H1 (cell line): ENCODE data around the gene MACF1. TPM values are rescaled to one million over a fixed set of nuclear protein-coding genes. Genes with fewer than 3 reads are reported as not detected.
"Not testable (repeated sequence)": the region's sequence is repeated elsewhere in the genome, so short reads cannot be mapped to it uniquely, and the experiment has no call there.

Source experiments
- CTCF ChIA-PET: fragments of 300-600 bp; sonication (Branson Sonifier 250); formaldehyde crosslinking; loops from one replicate; lab custom pipeline; 2021; ENCODE audit not compliant: partially characterized antibody; lab: Charles Lee
- POLR2A ChIA-PET: fragments of 300-600 bp; sonication (Branson Sonifier 250); formaldehyde crosslinking; loops from one replicate; lab custom pipeline; 2021; ENCODE audit warnings: inconsistent platforms; ENCODE audit not compliant: partially characterized antibody; lab: Charles Lee
- DNase-seq, 2 experiments: peaks; one replicate each; pipeline versions ENCODE4 v3.0.0 to v3.0.0-alpha.2; 2010 to 2022; ENCODE audit warnings: low spot score in 2 of 2, low read depth in 1 of 2, mixed read lengths in 1 of 2
- FAIRE-seq: peaks from 2 replicates; lab custom pipeline; 2011; peaks lifted over from hg19 to GRCh38; lab: Jason Lieb, UNC
- H2AFZ ChIP-seq: 2 replicates; pipeline ENCODE4 v1.8.1; 2012; ENCODE audit warnings: low read length, inconsistent platforms
- H2AK5ac ChIP-seq: 2 replicates; pipeline ENCODE4 v1.6.1; 2013; ENCODE audit warnings: low read depth, low read length
- H2BK120ac ChIP-seq: replicated peaks from 2 replicates; pipeline ENCODE3; 2013; ENCODE audit warnings: low read depth, low read length, inconsistent platforms
- H2BK12ac ChIP-seq: 2 replicates; pipeline ENCODE4 v1.6.1; 2013; ENCODE audit warnings: low read depth, low read length
- H2BK15ac ChIP-seq: 2 replicates; pipeline ENCODE4 v1.6.1; 2013; ENCODE audit warnings: low read length
- H2BK20ac ChIP-seq: 2 replicates; pipeline ENCODE4 v1.6.1; 2013; ENCODE audit warnings: low read length
- H2BK5ac ChIP-seq: 2 replicates; pipeline ENCODE4 v1.6.1; 2013; ENCODE audit warnings: low read depth, low read length
- H3K14ac ChIP-seq: 2 replicates; pipeline ENCODE4 v1.6.1; 2013; ENCODE audit warnings: inconsistent platforms; ENCODE audit not compliant: insufficient read length
- H3K18ac ChIP-seq: 2 replicates; pipeline ENCODE4 v1.6.1; 2013; ENCODE audit warnings: low read length; ENCODE audit errors: extremely low read depth
- H3K23ac ChIP-seq: 2 replicates; pipeline ENCODE4 v1.6.1; 2013; ENCODE audit warnings: inconsistent platforms; ENCODE audit not compliant: insufficient read length
- H3K23me2 ChIP-seq: 2 replicates; pipeline ENCODE4 v1.6.1; 2013; ENCODE audit warnings: low read depth, low read length
- H3K27ac ChIP-seq: 2 replicates; pipeline ENCODE4 v1.6.1; 2011; ENCODE audit warnings: low read depth, low read length, inconsistent platforms
- H3K27me3 ChIP-seq, 4 experiments: replicated peaks in 1 of 4; 1 replicate in 1 of 4; 2 replicates in 3 of 4; pipeline versions ENCODE4 v1.6.1 to v1.8.1; 2011 to 2013; ENCODE audit warnings: low read length in 3 of 4, mild to moderate bottlenecking in 3 of 4, inconsistent platforms in 2 of 4, mixed read lengths in 2 of 4, moderate library complexity in 1 of 4; ENCODE audit not compliant: control insufficient read depth in 3 of 4, insufficient read depth in 3 of 4; ENCODE audit errors: extremely low read depth in 1 of 4
- H3K36me3 ChIP-seq, 4 experiments: 2 replicates each; pipeline versions ENCODE4 v1.6.1 to v1.8.1; 2011 to 2013; ENCODE audit warnings: mild to moderate bottlenecking in 4 of 4, low read length in 3 of 4, moderate library complexity in 2 of 4, control low read depth in 1 of 4, inconsistent platforms in 1 of 4; ENCODE audit not compliant: insufficient read depth in 4 of 4, control insufficient read depth in 2 of 4
- H3K4ac ChIP-seq: replicated peaks from 2 replicates; pipeline ENCODE3; 2013; ENCODE audit warnings: low read length, low read depth, mixed read lengths, inconsistent platforms; ENCODE audit not compliant: insufficient read length
- H3K4me1 ChIP-seq, 4 experiments: replicated peaks in 1 of 4; 1 replicate in 1 of 4; 2 replicates in 3 of 4; pipeline versions ENCODE4 v1.6.1 to v1.8.1; 2011 to 2013; ENCODE audit warnings: low read length in 3 of 4, inconsistent platforms in 2 of 4, mixed read lengths in 1 of 4; ENCODE audit not compliant: insufficient read depth in 4 of 4, control insufficient read depth in 3 of 4
- H3K4me2 ChIP-seq, 2 experiments: 2 replicates each; pipeline versions ENCODE4 v1.6.1 to v1.8.1; 2011 to 2013; ENCODE audit warnings: low read depth in 2 of 2, low read length in 2 of 2, control low read depth in 1 of 2, inconsistent platforms in 1 of 2, mild to moderate bottlenecking in 1 of 2; ENCODE audit not compliant: insufficient read depth in 1 of 2
- H3K4me3 ChIP-seq, 4 experiments: fragments of 200-600, 300-600 bp in 1 of 4; sonication (generic), shearing (Covaris generic), sonication (Bioruptor Twin) in 1 of 4; 2 replicates each; pipeline versions ENCODE4 v1.5.1 to v1.8.1; 2011 to 2016; ENCODE audit warnings: low read length in 4 of 4, low read depth in 3 of 4, control low read depth in 2 of 4, inconsistent platforms in 2 of 4, mild to moderate bottlenecking in 2 of 4, mixed read lengths in 1 of 4, moderate library complexity in 1 of 4; ENCODE audit not compliant: insufficient read depth in 2 of 4; ENCODE audit errors: extremely low read depth in 1 of 4
- H3K56ac ChIP-seq: replicated peaks from 2 replicates; pipeline ENCODE3; 2013; ENCODE audit warnings: low read depth, mild to moderate bottlenecking, mixed read lengths, low read length, inconsistent platforms; ENCODE audit not compliant: insufficient read length
- H3K79me1 ChIP-seq: 2 replicates; pipeline ENCODE4 v1.6.1; 2013; ENCODE audit warnings: low read depth, low read length, control low read depth
- H3K79me2 ChIP-seq, 2 experiments: 2 replicates each; pipeline versions ENCODE4 v1.6.1 to v1.8.1; 2012 to 2013; ENCODE audit warnings: low read length in 2 of 2, mild to moderate bottlenecking in 2 of 2, inconsistent platforms in 1 of 2; ENCODE audit not compliant: insufficient read depth in 2 of 2, control insufficient read depth in 1 of 2
- H3K9ac ChIP-seq, 4 experiments: replicated peaks in 1 of 4; 1 replicate in 1 of 4; 2 replicates in 3 of 4; pipeline versions ENCODE4 v1.6.1 to v1.8.1; 2011 to 2013; ENCODE audit warnings: low read depth in 3 of 4, low read length in 3 of 4, control low read depth in 2 of 4, mild to moderate bottlenecking in 2 of 4, moderate library complexity in 2 of 4, inconsistent platforms in 1 of 4; ENCODE audit errors: extremely low read depth in 1 of 4
- H3K9me3 ChIP-seq, 2 experiments: 2 replicates each; pipeline versions ENCODE4 v1.6.1 to v1.8.1; 2012 to 2013; ENCODE audit warnings: mild to moderate bottlenecking in 2 of 2, moderate library complexity in 2 of 2, control low read depth in 1 of 2, inconsistent platforms in 1 of 2, low read depth in 1 of 2, low read length in 1 of 2, mixed read lengths in 1 of 2; ENCODE audit not compliant: insufficient read depth in 2 of 2
- H4K20me1 ChIP-seq, 2 experiments: replicated peaks in 1 of 2; 2 replicates each; pipeline versions ENCODE3 to v1.8.1; 2011 to 2013; ENCODE audit warnings: inconsistent platforms in 2 of 2, low read length in 2 of 2, mild to moderate bottlenecking in 1 of 2; ENCODE audit not compliant: insufficient read depth in 2 of 2, control insufficient read depth in 1 of 2
- H4K5ac ChIP-seq: 2 replicates; pipeline ENCODE4 v1.6.1; 2013; ENCODE audit warnings: low read length, low read depth, mixed read lengths, inconsistent platforms; ENCODE audit not compliant: insufficient read length
- H4K8ac ChIP-seq: 2 replicates; pipeline ENCODE4 v1.8.0; 2013; ENCODE audit warnings: mild to moderate bottlenecking, moderate library complexity, low read length, inconsistent platforms; ENCODE audit not compliant: insufficient read depth; ENCODE audit errors: extremely low read depth
- H4K91ac ChIP-seq: replicated peaks from 2 replicates; pipeline ENCODE3; 2013; ENCODE audit warnings: low read length, mixed read lengths, inconsistent platforms; ENCODE audit not compliant: insufficient read length
- WGBS, 2 experiments: shearing (Covaris generic) in 1 of 2; methylation state at CpG; one replicate each; pipeline versions ENCODE4 v1.1.6 to v1.1.7; 2013 to 2015; ENCODE audit warnings: low lambda C conversion rate in 2 of 2, mixed read lengths in 2 of 2, inconsistent platforms in 1 of 2, low coverage in 1 of 2, missing lambda C conversion rate in 1 of 2; ENCODE audit not compliant: insufficient replicate concordance in 2 of 2, insufficient coverage in 1 of 2, insufficient read length in 1 of 2; ENCODE audit errors: extremely low coverage in 1 of 2, missing lambda C conversion rate in 1 of 2; 5-methylcytosine and 5-hydroxymethylcytosine counted together
- polyA plus RNA-seq, 7 experiments: library from polyadenylated mRNA; depleted of rRNA in 3 of 7; stranded (reverse) in 5 of 7; unstranded in 2 of 7; fragments of >200 nt in 5 of 7; fragments of 200-250 nt in 2 of 7; gene quantifications; 1 replicate in 5 of 7; 2 replicates in 1 of 7; 4 replicates in 1 of 7; pipeline versions ENCODE4 v1.2.1 to v1.2.3, GENCODE V29; 2011 to 2013; ENCODE audit warnings: missing spikeins in 2 of 7, mixed read lengths in 2 of 7
- total RNA-seq: library from RNA; stranded (reverse); fragmentation: NEBNext Ultra II Directional; extraction: Animal tissue kit (Norgen Biotek cat#: 25700); gene quantifications from 2 replicates; pipeline ENCODE4 v1.2.1, GENCODE V29; 2021

The MACF1 gene
- total and polyA plus RNA-seq, 2 of the 8 experiments (the other 6 are each of a cell fraction or from before 2014, with no cell fraction given) = 59.8 to 285 TPM

DNA sequence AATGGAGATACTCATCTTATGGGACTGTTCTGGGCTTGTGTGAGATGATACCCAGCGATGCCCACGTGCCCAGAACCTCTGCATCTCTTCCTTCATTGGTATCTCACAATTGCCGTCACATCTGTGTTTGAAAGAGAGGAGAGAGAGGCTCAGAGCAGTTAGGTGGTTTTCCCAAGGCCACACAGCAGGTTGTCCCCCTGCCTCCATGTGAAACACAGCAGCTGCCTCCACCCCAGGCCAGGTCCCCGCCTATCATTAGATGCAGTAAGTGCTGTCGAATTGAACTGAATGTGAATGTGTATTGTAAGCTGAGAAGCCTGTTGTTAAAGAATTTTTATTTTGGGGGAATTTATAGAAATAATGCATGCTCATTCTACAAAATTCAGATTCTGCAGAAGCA, 292.0 kb downstream of the MACF1 start:
- DNase-seq, POLR2A ChIA-PET, H2BK5ac ChIP-seq, H4K91ac ChIP-seq, H2BK15ac ChIP-seq, H3K56ac ChIP-seq, H2BK12ac ChIP-seq, H3K9ac ChIP-seq, H3K4ac ChIP-seq, H3K4me3 ChIP-seq, H3K27ac ChIP-seq, H3K14ac ChIP-seq, H3K4me1 ChIP-seq, H3K18ac ChIP-seq, H3K23ac ChIP-seq, H2BK20ac ChIP-seq, FAIRE-seq, H4K8ac ChIP-seq, H2AFZ ChIP-seq, H3K79me1 ChIP-seq, CTCF ChIA-PET, H3K23me2 ChIP-seq, H4K20me1 ChIP-seq, H4K5ac ChIP-seq, H3K79me2 ChIP-seq, H3K4me2 ChIP-seq, H2BK120ac ChIP-seq, H2AK5ac ChIP-seq, H3K9me3 ChIP-seq, H3K36me3 ChIP-seq: not testable (repeated sequence)
- WGBS, 2 experiments = 89% methylated on average over 5 of the region's 5 CpGs; no CpG with 5 or more reads in 1 of the 2 experiments
- peaks cover 13 to 28% (median 23%) of the 10 kb centered on the region in 4 experiments for H3K27me3 ChIP-seq
